K562 (cell line): ENCODE data around the gene RMND5A. TPM values are rescaled to one million over a fixed set of nuclear protein-coding genes. Genes with fewer than 3 reads are reported as not detected.

Source experiments
- ATAC-seq: fragments of 200-7000 bp; cut with Tn5 transposase; 3 replicates; pipeline ENCODE4 v1.9.1; 2020; ENCODE audit warnings: moderate library complexity
- BruUV-seq: library from RNA; stranded (reverse); fragments of 400-500 nt; replicated peaks from 2 replicates; lab custom pipeline; 2021; lab: Mats Ljungman, UMichigan
- CTCF ChIA-PET: fragments of 300-600 bp; formaldehyde crosslinking; extraction: SDS; loops from one replicate; lab custom pipeline; 2021; ENCODE audit warnings: low intra/inter-chr PET ratio; lab: Yijun Ruan, JAX
- POLR2A ChIA-PET: fragments of 300-600, 350-650 bp; sonication (Branson Sonifier 250); formaldehyde crosslinking; extraction: SDS; loops from one replicate; lab custom pipeline; 2021; ENCODE audit warnings: antibody characterized with exemption, inconsistent platforms; lab: Yijun Ruan, JAX
- DNase-seq, 4 experiments: peaks; one replicate each; pipeline versions ENCODE4 v3.0.0 to v3.0.0-alpha.2; 2011 to 2018; ENCODE audit warnings: low spot score in 3 of 4, mixed read lengths in 3 of 4; ENCODE audit errors: extremely low read depth in 1 of 4
- FAIRE-seq: peaks from 2 replicates; lab custom pipeline; 2011; peaks lifted over from hg19 to GRCh38; lab: Jason Lieb, UNC
- H2AFZ ChIP-seq: 2 replicates; pipeline ENCODE4 v1.6.0; 2011; ENCODE audit warnings: low read depth, low read length, control low read depth, inconsistent platforms
- H3K27ac ChIP-seq: fragments of 200-600 bp; 3 replicates; pipeline ENCODE4 v1.8.0; 2011; ENCODE audit warnings: low read depth, mild to moderate bottlenecking, control low read depth, inconsistent platforms, low read length, moderate library complexity, mixed read lengths; ENCODE audit errors: extremely low read depth
- H3K27me3 ChIP-seq, 2 experiments: fragments of 300-600 bp in 1 of 2; 2 replicates in 1 of 2; 3 replicates in 1 of 2; pipeline versions ENCODE4 v1.6.0 to v1.8.0; 2011; ENCODE audit warnings: inconsistent platforms in 2 of 2, low read length in 2 of 2, mild to moderate bottlenecking in 1 of 2, mixed read lengths in 1 of 2, moderate library complexity in 1 of 2; ENCODE audit not compliant: control insufficient read depth in 2 of 2, insufficient read depth in 2 of 2
- H3K36me3 ChIP-seq: fragments of 300-600 bp; 3 replicates; pipeline ENCODE4 v1.8.0; 2011; ENCODE audit warnings: mild to moderate bottlenecking, low read length, inconsistent platforms; ENCODE audit not compliant: control insufficient read depth, insufficient read depth
- H3K4me1 ChIP-seq, 2 experiments: fragments of 200-600 bp in 1 of 2; replicated peaks in 1 of 2; 2 replicates in 1 of 2; 3 replicates in 1 of 2; pipeline versions ENCODE4 v1.5.1 to v1.8.0; 2011; ENCODE audit warnings: inconsistent platforms in 2 of 2, low read length in 2 of 2, mild to moderate bottlenecking in 1 of 2, mixed read lengths in 1 of 2, moderate library complexity in 1 of 2; ENCODE audit not compliant: control insufficient read depth in 2 of 2, insufficient read depth in 2 of 2
- H3K4me2 ChIP-seq: 2 replicates; pipeline ENCODE4 v1.6.1; 2011; ENCODE audit warnings: low read length, control low read depth, inconsistent platforms, mixed read lengths; ENCODE audit not compliant: insufficient read depth
- H3K4me3 ChIP-seq: fragments of 200-600 bp; sonication (generic), shearing (Covaris generic); 2 replicates; pipeline ENCODE4 v1.5.1; 2016; ENCODE audit warnings: control low read depth, inconsistent platforms
- H3K79me2 ChIP-seq: fragments of 200-600 bp; 3 replicates; pipeline ENCODE4 v1.8.0; 2011; ENCODE audit warnings: low read length, inconsistent platforms; ENCODE audit not compliant: control insufficient read depth, insufficient read depth
- H3K9ac ChIP-seq, 2 experiments: 2 replicates each; pipeline versions ENCODE4 v1.6.0 to v1.6.1; 2011; ENCODE audit warnings: low read depth in 2 of 2, low read length in 2 of 2, control low read depth in 1 of 2, inconsistent platforms in 1 of 2, mild to moderate bottlenecking in 1 of 2, mixed read lengths in 1 of 2; ENCODE audit not compliant: insufficient read depth in 1 of 2
- H3K9me1 ChIP-seq: one replicate; pipeline ENCODE4 v1.6.0; 2011; ENCODE audit warnings: inconsistent platforms, mild to moderate bottlenecking, low read length, moderate library complexity; ENCODE audit not compliant: control insufficient read depth, insufficient read depth
- H3K9me3 ChIP-seq: replicated peaks from 2 replicates; pipeline ENCODE4 v1.5.1; 2011; ENCODE audit warnings: low read depth, low read length, inconsistent platforms; ENCODE audit not compliant: control insufficient read depth, insufficient read depth
- H4K20me1 ChIP-seq: replicated peaks from 2 replicates; pipeline ENCODE4 v1.6.1; 2011; ENCODE audit warnings: low read length, inconsistent platforms, mixed read lengths; ENCODE audit not compliant: control insufficient read depth, insufficient read depth
- BRD4 ChIP-seq: fragments of 200-600 bp; sonication (generic); IDR thresholded peaks from 2 replicates; pipeline ENCODE4 v1.6.1; 2017; ENCODE audit warnings: inconsistent platforms
- ETV5 ChIP-seq: sonication (generic); formaldehyde crosslinking; IDR thresholded peaks from 2 replicates; pipeline ENCODE4 v1.4.0; 2020; ENCODE audit warnings: low read depth, mild to moderate bottlenecking, missing genetic modification reagents
- HMGN3 ChIP-seq: IDR thresholded peaks from 2 replicates; pipeline ENCODE4 v1.6.1; 2011; ENCODE audit warnings: borderline replicate concordance, low read depth, mild to moderate bottlenecking, mixed read lengths, low read length; ENCODE audit not compliant: insufficient read length; ENCODE audit errors: extremely low read depth
- JUND ChIP-seq, 2 experiments: IDR thresholded peaks; 2 replicates in 1 of 2; 3 replicates in 1 of 2; pipeline ENCODE4 v1.6.1; 2011; ENCODE audit warnings: borderline replicate concordance in 2 of 2, low read depth in 2 of 2, low read length in 2 of 2, improper control_type of control experiment in 1 of 2, missing biosample characterization in 1 of 2, missing genetic modification characterization in 1 of 2, missing genetic modification reagents in 1 of 2
- KDM5B ChIP-seq: fragments of 200-600 bp; sonication (generic); IDR thresholded peaks from 2 replicates; pipeline ENCODE4 v1.6.1; 2012; ENCODE audit warnings: low read depth, mild to moderate bottlenecking, moderate library complexity, low read length, control low read depth, inconsistent platforms; ENCODE audit not compliant: insufficient replicate concordance
- LARP7 ChIP-seq: fragments of 450-650 bp; IDR thresholded peaks from 2 replicates; pipeline ENCODE4 v1.6.1; 2016
- MECOM ChIP-seq: fragments of 250-450 bp; sonication (Bioruptor Pico); IDR thresholded peaks from 2 replicates; pipeline ENCODE4 v1.8.0; 2022; ENCODE audit warnings: inconsistent platforms
- POLR2B ChIP-seq: fragments of 450-650 bp; IDR thresholded peaks from 2 replicates; pipeline ENCODE4 v1.6.1; 2018; ENCODE audit warnings: low read depth; ENCODE audit not compliant: partially characterized antibody
- YBX1 ChIP-seq: fragments of 450-650 bp; IDR thresholded peaks from 2 replicates; pipeline ENCODE4 v1.7.1; 2016; ENCODE audit warnings: mild to moderate bottlenecking
- ZBTB1 ChIP-seq: sonication (generic); formaldehyde crosslinking; IDR thresholded peaks from 2 replicates; pipeline ENCODE4 v1.8.1; 2023; ENCODE audit warnings: missing genetic modification reagents, low read depth, mild to moderate bottlenecking, borderline replicate concordance
- ZNF217 ChIP-seq: sonication (generic); formaldehyde crosslinking; IDR thresholded peaks from 2 replicates; pipeline ENCODE4 v1.8.0; 2022; ENCODE audit warnings: mild to moderate bottlenecking, missing genetic modification reagents
- ZNF282 ChIP-seq: sonication (generic); formaldehyde crosslinking; IDR thresholded peaks from 2 replicates; pipeline ENCODE4 v1.8.1; 2023; ENCODE audit warnings: missing genetic modification reagents
- ZNF324 ChIP-seq: fragments of 250-450 bp; sonication (Bioruptor Pico); IDR thresholded peaks from 2 replicates; pipeline ENCODE4 v1.4.0; 2020; ENCODE audit warnings: mild to moderate bottlenecking
- WGBS: fragments of 100-300 bp; shearing (Covaris generic); methylation state at CpG from one replicate; pipeline ENCODE4 v1.1.6; 2016; ENCODE audit warnings: low coverage, mixed read lengths; ENCODE audit not compliant: insufficient coverage; ENCODE audit errors: missing lambda C conversion rate; 5-methylcytosine and 5-hydroxymethylcytosine counted together
- in situ Hi-C: fragments of 300-500 bp; cut with MboI; formaldehyde crosslinking; loops from 4 replicates; pipeline ENCODE4 v1.15.0; 2018; ENCODE audit warnings: inconsistent platforms, mixed read lengths
- intact Hi-C: fragments of 100-400 bp; cut with micrococcal nuclease; formaldehyde crosslinking; loops from 2 replicates; pipeline ENCODE4 v1.14.2; 2022
- polyA plus RNA-seq, 8 experiments: library from polyadenylated mRNA; depleted of rRNA in 4 of 8; stranded (reverse) in 5 of 8; unstranded in 3 of 8; fragments of >200 nt; fragmentation: Nextera tagmentation in 2 of 8; fragmentation: Illumina TruSeq in 1 of 8; extraction: Ambion mirVana in 2 of 8; extraction: Trizol in 1 of 8; gene quantifications; 2 replicates each; pipeline versions ENCODE4 v1.2.1 to v1.2.3, GENCODE V29; 2011 to 2014; ENCODE audit warnings: inconsistent platforms in 1 of 8, missing spikeins in 1 of 8
- total RNA-seq, 7 experiments: library from RNA; depleted of rRNA in 6 of 7; stranded (reverse); fragments of >200 nt in 6 of 7; fragmentation: Illumina TruSeq in 2 of 7; extraction: Trizol in 2 of 7; gene quantifications; 2 replicates each; pipeline versions ENCODE4 v1.2.1 to v1.2.3, GENCODE V29; 2011 to 2021; ENCODE audit warnings: low replicate concordance in 1 of 7
- TF ChIP-seq, protein P1 (sequence below): fragments of 450-650 bp; IDR thresholded peaks from 2 replicates; pipeline ENCODE4 v1.6.1; 2016; ENCODE audit warnings: missing biosample characterization, missing genetic modification characterization
- TF ChIP-seq, protein P2 (sequence below), 3 experiments: IDR thresholded peaks in 2 of 3; conservative IDR thresholded peaks in 1 of 3; 2 replicates each; pipeline ENCODE4 v1.5.1; 2011 to 2012; ENCODE audit warnings: low read length in 3 of 3, mild to moderate bottlenecking in 3 of 3, control low read depth in 2 of 3, improper control_type of control experiment in 1 of 3, inconsistent platforms in 1 of 3, low read depth in 1 of 3, mixed read lengths in 1 of 3, moderate library complexity in 1 of 3; ENCODE audit not compliant: insufficient read depth in 2 of 3

Gene RMND5A
- total and polyA plus RNA-seq, 9 of the 15 experiments (the other 6 are each of a cell fraction or from before 2014, with no cell fraction given), result 13.2 to 43.5 (median 34.1) TPM

GRCh38 chr2:86807468-86808275, 87.6 kb downstream of the RMND5A start (continued):
- TF ChIP-seq HMGN3 (no peak), ZNF217 (CRISPR knock-in tag) (no peak), ZNF282 (CRISPR knock-in tag) (no peak), LARP7 (no peak), ZBTB1 (CRISPR knock-in tag) (no peak), ETV5 (no peak), BRD4 (no peak)

GRCh38 chr2:86808315-86809161, 88.4 kb downstream of the RMND5A start:
- H3K27ac ChIP-seq, result no peak overlapping the region
- POLR2A ChIA-PET, result no interaction called here
- H4K20me1 ChIP-seq, result no peaks in the 10 kb centered on the region
- CTCF ChIA-PET, result interaction anchor here (1.0 kb wide), 1 partner anchor 44 kb away, joined by 4 read pairs; no protein-coding TSS in a partner anchor
- no TSS peak for BruUV-seq
- H3K9ac ChIP-seq, result no peak overlapping the region
- H3K79me2 ChIP-seq, result no peaks in the 10 kb centered on the region
- FAIRE-seq (peak; percentile 89), ATAC-seq (peak; percentile 99), DNase-seq (peak; percentile 88 to 92 (median 90))
- in situ Hi-C loops, result no loop called here
- 8% methylated on average over 31 of the region's 36 CpGs for WGBS
- no peaks in the 10 kb centered on the region for H3K36me3 ChIP-seq
- H2AFZ ChIP-seq, result no peak overlapping the region
- peak overlapping the region; percentile 38; the same call in 1 of the 2 replicates for H3K4me2 ChIP-seq
- H3K9me1 ChIP-seq, result no peaks in the 10 kb centered on the region
- intact Hi-C loops, result no loop called here
- no peak overlapping the region for H3K4me3 ChIP-seq
- no peaks in the 10 kb centered on the region for H3K9me3 ChIP-seq
- H3K4me1 ChIP-seq, result peaks cover 3 to 19% of the 10 kb centered on the region in 2 experiments; a peak in 3 of 5 replicates
- peaks cover 4 to 31% of the 10 kb centered on the region in 2 experiments; a peak in 4 of 5 replicates for H3K27me3 ChIP-seq
- TF ChIP-seq YBX1, result no peak
- no peak for TF ChIP-seq ZNF324 (CRISPR knock-in tag)
- TF ChIP-seq, protein P1, sequence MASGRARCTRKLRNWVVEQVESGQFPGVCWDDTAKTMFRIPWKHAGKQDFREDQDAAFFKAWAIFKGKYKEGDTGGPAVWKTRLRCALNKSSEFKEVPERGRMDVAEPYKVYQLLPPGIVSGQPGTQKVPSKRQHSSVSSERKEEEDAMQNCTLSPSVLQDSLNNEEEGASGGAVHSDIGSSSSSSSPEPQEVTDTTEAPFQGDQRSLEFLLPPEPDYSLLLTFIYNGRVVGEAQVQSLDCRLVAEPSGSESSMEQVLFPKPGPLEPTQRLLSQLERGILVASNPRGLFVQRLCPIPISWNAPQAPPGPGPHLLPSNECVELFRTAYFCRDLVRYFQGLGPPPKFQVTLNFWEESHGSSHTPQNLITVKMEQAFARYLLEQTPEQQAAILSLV (tag), result no peak
- peak; percentile 46; the same call in 1 of the 2 replicates for TF ChIP-seq JUND (IDR thresholded peaks at IDR 0.05; ENCODE audit: borderline replicate concordance, low read depth, low read length)
- no peak for TF ChIP-seq JUND (tag; IDR thresholded peaks at IDR 0.05; ENCODE audit: borderline replicate concordance, low read depth, low read length)
- TF ChIP-seq, protein P2, sequence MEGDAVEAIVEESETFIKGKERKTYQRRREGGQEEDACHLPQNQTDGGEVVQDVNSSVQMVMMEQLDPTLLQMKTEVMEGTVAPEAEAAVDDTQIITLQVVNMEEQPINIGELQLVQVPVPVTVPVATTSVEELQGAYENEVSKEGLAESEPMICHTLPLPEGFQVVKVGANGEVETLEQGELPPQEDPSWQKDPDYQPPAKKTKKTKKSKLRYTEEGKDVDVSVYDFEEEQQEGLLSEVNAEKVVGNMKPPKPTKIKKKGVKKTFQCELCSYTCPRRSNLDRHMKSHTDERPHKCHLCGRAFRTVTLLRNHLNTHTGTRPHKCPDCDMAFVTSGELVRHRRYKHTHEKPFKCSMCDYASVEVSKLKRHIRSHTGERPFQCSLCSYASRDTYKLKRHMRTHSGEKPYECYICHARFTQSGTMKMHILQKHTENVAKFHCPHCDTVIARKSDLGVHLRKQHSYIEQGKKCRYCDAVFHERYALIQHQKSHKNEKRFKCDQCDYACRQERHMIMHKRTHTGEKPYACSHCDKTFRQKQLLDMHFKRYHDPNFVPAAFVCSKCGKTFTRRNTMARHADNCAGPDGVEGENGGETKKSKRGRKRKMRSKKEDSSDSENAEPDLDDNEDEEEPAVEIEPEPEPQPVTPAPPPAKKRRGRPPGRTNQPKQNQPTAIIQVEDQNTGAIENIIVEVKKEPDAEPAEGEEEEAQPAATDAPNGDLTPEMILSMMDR (IDR thresholded peaks at IDR 0.05 in 2 of 3, conservative IDR thresholded peaks at IDR 0.05 in 1 of 3; ENCODE audit: insufficient read depth in 2 of 3, low read depth in 1 of 3, low read length in 3 of 3), result peak; percentile 88 to 95 (median 89)
- no peak for TF ChIP-seq KDM5B
- TF ChIP-seq MECOM, result no peak
- no peak for TF ChIP-seq POLR2B
